GM21619 (cell line): ENCODE data around the gene PRKCH.

ENCODE experiments used
- ATAC-seq: cut with Tn5 transposase; IDR thresholded peaks from one replicate; pipeline ENCODE4 v1.9.1; 2021; ENCODE audit not compliant: unreplicated experiment

Gene PRKCH

DNA sequence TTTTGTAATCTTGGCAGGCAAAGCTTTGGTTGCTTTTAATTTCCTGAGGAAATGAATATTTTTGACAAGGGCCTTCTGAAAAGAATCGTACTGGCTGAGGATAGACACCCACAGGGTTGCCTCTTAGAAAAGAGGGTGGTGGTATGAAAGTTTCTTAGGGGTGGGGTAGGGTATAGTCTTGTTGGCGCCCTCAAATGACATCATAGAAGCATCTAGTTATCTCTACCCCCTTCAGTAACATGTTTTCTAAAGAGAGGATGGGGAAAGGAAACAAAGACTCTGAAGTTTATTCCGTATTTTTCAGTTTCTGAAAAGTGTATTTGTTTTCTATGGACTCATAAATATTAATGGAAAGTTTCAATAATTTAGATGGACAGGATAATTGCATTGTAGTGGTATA lies 13.7 kb downstream of the PRKCH start:
- no peak for ATAC-seq

DNA sequence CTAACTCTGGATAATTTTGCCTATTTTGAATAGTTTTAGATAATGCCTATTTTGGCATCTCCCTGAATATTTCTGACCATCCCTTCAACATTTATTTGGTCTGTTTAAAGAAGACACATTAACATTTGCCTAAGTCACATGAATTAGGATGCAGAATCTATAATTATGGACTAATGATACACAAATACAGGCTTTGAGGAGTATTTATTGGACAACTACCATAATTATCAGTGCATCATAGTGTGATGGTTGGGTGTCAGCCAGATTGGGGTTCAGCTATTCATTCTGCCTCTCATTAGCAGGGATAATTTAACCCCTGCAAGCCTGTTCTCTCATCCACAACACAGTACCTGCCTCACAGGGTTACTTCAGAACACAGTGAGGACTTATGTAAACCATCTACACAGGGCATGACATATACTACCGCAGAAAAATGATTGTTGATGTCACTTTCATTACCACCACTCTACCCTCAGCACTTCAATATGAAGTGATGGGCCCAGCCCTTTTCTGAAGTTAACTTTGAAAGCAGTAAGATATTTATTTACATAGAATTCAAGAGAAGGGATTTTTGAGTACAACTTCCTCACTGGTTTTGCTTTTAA lies 14.4 kb downstream of the PRKCH start:
- no peak for ATAC-seq

DNA sequence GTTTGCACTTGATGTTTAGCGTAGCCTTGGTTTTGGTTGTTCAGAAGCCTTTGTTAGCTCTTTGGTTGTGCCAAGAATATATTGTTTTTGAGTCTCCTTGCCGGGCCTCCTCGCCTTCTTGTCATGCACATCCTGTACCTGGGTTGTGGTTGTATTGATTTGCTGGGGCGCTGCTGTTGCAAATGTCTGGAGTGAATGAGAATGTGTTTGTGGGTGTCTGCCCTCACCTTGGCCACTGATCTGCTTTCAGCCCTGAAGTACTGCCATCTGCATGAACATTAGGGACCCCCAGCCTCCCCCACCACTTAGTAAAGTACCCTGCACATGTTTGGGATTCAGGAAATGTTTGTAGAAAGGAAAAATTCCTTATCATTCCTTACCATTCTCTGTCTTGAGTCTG lies 16.5 kb downstream of the PRKCH start:
- ATAC-seq = no peak

DNA sequence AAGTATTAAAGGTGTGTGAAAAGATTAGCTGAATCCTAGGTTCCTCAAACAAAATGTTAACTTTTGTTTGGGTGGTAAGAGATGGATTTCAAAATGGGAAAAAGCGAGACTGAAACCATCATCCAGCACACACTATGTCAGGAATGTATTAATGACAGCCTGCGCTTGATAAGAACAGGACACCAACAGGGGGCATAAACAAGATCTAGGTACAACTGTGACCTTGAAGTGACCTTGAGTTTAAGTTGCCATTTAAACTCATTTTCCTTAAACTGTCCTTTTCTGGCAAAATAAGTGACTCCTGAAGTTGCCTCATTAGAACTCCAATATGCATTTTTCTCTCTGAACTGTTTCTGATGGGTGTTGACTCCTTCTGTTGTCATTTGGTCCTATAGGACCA lies 17.1 kb downstream of the PRKCH start:
- ATAC-seq = no peak

DNA sequence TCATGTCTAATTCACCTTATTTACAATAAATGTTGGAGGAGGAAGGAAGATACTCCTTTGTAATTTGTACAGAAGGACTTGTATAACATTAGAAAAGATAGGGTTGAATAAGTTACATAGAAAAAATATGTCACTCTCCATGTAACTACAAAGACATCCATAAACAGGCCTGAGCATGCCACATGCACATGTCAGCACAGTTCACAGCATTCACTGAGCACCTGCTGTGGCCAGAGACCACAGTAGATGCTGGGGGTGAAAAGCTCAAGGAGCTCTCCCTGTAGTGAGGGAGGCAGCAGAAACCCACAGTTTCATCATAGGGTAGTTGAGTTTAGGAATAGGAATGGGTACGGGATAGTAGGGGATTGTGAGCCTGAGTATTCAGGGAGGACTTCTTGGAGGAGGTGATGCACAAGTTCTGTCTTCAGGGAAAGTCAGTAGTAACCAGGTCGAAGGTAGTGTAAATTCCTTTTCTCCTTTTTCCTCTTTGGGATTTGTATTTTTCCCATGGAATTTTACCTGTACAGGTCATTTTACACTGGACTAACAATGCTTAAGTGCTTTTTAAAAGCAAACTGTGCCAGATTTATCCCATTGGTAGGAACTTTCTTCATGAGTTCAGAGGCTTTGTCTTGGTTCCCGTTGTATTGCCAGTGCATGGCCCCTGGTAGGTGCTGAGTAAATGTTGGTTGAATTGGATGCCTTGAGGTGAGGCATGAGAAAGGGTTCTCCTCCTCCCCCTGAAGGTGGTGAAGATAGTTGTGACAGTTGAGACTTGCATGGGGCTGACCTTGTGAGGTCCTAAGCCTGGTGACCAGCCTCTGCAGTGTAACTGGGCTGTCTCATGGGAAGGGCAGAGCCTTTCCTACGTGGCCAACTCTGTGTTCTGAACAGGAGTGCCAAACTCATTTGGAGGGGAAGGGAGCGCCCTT lies 20.2 kb downstream of the PRKCH start:
- ATAC-seq = no peak

DNA sequence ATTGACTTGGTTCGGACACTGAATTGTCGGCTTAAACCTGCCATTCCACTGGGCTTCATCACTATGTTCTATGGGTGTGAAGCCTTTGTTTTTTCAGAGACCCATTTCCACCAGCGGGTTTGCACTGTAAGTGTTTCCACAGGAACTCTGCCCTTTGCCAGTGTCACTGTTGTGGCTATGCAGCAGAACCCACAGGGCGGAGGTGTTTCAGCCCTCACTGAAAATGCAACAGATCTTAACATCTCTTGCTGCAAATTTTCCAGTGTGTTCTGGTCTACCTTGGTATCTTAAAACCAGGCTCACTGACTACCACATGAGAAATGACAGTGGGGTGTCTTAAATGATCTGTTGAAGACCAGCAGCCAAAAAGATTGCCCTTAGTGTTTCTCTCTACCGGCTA lies 21.1 kb downstream of the PRKCH start:
- ATAC-seq = no peak

DNA sequence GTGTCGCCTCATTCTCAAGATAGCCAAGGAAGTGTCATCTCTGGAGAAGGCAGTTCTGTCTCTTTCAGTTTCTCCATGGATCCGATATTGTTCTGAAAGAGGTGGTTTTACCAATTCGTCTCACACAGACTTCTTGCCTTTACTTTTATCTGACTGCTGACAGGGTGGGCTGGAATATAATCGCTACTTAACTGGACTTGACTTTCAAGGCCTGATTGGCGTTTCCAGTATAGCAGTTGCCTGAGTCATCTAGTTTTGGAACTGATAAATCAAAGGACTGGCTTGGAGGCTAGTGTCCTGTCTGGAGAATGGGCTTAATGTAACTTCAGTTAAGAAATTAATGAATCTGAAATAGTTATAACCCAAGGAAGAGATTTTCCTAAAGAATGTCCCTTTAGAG lies 21.6 kb downstream of the PRKCH start:
- ATAC-seq = no peak

GRCh38 chr14:61343471-61343870 lies 22.1 kb downstream of the PRKCH start:
- ATAC-seq = no peak

- no peak for ATAC-seq
Observed at GRCh38 chr14:61343991-61344405, 22.6 kb downstream of the PRKCH start.

GRCh38 chr14:61344437-61345150 lies 23.2 kb downstream of the PRKCH start:
- ATAC-seq = no peak

DNA sequence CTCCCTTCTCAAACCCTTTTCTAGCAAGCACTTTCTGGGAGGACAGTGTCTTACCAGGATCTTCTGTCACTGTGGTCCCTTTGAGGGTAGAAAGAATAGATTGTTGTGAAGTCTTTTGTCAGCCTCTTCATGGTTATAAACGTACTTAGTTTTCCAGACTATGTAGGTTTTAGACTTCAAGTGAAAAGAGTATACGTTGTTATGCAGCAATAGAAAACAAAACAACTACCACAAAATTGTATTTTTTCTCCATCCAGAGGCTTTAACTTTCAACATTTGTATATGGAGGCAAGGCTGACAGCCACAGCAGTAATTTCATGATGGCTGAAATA lies 23.7 kb downstream of the PRKCH start:
- ATAC-seq = no peak

GRCh38 chr14:61346221-61346620 lies 24.8 kb downstream of the PRKCH start:
- ATAC-seq = no peak

- no peak for ATAC-seq
Observed at GRCh38 chr14:61346793-61347192, 25.4 kb downstream of the PRKCH start.

- no peak for ATAC-seq
Observed at GRCh38 chr14:61347826-61348443, 26.6 kb downstream of the PRKCH start.

- ATAC-seq = no peak
Observed at GRCh38 chr14:61350427-61351270, 29.3 kb downstream of the PRKCH start.

- no peak for ATAC-seq
Observed at GRCh38 chr14:61351477-61351876, 30.1 kb downstream of the PRKCH start.

GRCh38 chr14:61355892-61356325 lies 34.5 kb downstream of the PRKCH start:
- ATAC-seq = no peak

- no peak for ATAC-seq
Observed at GRCh38 chr14:61357123-61357522, 35.7 kb downstream of the PRKCH start.

DNA sequence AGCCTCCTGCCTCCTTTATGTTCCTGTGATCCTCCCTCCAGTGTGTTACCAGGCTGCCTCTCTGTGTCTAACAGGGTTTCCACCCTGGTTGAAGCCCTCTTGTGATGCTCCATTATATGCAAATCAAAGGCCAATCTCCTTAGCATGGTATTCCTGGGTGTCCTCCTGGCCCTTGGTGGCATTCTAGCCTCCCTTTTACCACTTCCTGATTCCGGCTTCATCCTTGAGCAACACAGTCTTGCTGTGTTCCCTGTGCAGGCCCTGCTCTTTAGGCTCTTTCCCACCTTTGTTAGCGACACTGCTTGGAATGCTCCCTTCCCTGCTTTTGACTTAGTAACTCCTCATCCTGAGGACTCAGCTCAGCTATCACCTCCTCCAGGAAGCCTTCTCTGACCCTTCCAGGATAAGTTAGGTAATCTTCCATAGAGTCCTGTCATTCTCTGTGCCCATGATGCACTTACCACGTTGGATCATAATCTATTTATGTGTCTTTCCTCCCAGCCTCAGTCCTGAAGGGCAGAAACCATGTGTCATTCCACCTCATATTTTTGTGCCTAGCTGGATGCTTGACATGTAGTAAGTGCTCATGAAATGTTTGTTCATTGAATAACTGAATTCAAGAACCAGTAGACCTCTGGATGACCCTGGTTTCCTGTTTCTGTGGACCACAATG lies 37.3 kb downstream of the PRKCH start:
- no peak for ATAC-seq
